Measurements from ENCODE around the gene DDAH2. TPM values are rescaled to one million over a fixed set of nuclear protein-coding genes. Genes with fewer than 3 reads are reported as not detected.

The DDAH2 gene
- total and polyA plus RNA-seq, 10 of the 15 experiments (the other 5 are each of a cell fraction or from before 2014, with no cell fraction given) = 0.35 to 9.9 (median 6.2) TPM

- H3K79me2 ChIP-seq (ENCODE audit: control insufficient read depth, insufficient read depth, low read length) = peaks cover 17% of the 10 kb centered on the region
- H3K36me3 ChIP-seq (ENCODE audit: control insufficient read depth in 2 of 2, insufficient read depth in 2 of 2, low read length in 1 of 2) = peaks cover 0 to 5% of the 10 kb centered on the region in 2 experiments; a peak in 2 of 4 replicates
- no peaks in the 10 kb centered on the region for H3K9me3 ChIP-seq (replicated peaks; ENCODE audit: control insufficient read depth, insufficient read depth, low read length)
- peak overlapping the region; percentile 69 for H3K9ac ChIP-seq (ENCODE audit: control insufficient read depth, insufficient read depth, low read length)
- no TSS peak for BruUV-seq (replicated peaks)
- ATAC-seq = no peak
- no peaks in the 10 kb centered on the region for H3K27me3 ChIP-seq (replicated peaks in 1 of 2; ENCODE audit: control insufficient read depth in 2 of 2, insufficient read depth in 2 of 2, low read length in 1 of 2)
- POLR2A ChIA-PET = interaction anchor here (1.4 to 3.2 kb wide), 6 partner anchors 36 to 196 kb away, joined by 3 to 23 read pairs (median 8); partner anchors contain the start of genes CLIC1, DDX39B, EHMT2 and GPANK1
- in situ Hi-C loops (cut with MboI) = no loop called here
- H3K27ac ChIP-seq (ENCODE audit: control insufficient read depth, insufficient read depth) = peak overlapping the region; percentile 91
- H4K20me1 ChIP-seq (ENCODE audit: control insufficient read depth, insufficient read depth) = no peaks in the 10 kb centered on the region
- CTCF ChIA-PET = interaction anchor here (0.6 to 1.3 kb wide), 4 partner anchors 32 to 103 kb away, joined by 3 to 4 read pairs (median 4); no protein-coding TSS in a partner anchor
- SMC1A ChIA-PET (ENCODE audit: uncharacterized antibody, unreplicated experiment) = interaction anchor here (0.7 to 3.1 kb wide), 5 partner anchors 11 to 428 kb away, joined by 3 to 18 read pairs (median 3); partner anchors contain the start of genes CLIC1 and DDX39B
- DNase-seq (ENCODE audit: low read depth, low spot score) = no peak
- WGBS (ENCODE audit: insufficient coverage, insufficient replicate concordance, low lambda C conversion rate, missing lambda C conversion rate) = 21% methylated on average over 7 of the region's 7 CpGs
- peaks cover 9% of the 10 kb centered on the region; the same call in 1 of the 2 replicates for H3K4me1 ChIP-seq (ENCODE audit: control insufficient read depth, insufficient read depth, low read length)
- peak overlapping the region; percentile 81 for H3K4me2 ChIP-seq (ENCODE audit: control insufficient read depth, insufficient read depth)
- FAIRE-seq = no peak
- TF ChIP-seq ZBTB40 (IDR thresholded peaks at IDR 0.05; ENCODE audit: borderline replicate concordance) (no peak), SUPT20H (IDR thresholded peaks at IDR 0.05; ENCODE audit: borderline replicate concordance, control insufficient read depth, low read depth, low read length) (no peak), KDM1A (IDR thresholded peaks at IDR 0.05; ENCODE audit: borderline replicate concordance) (no peak), CUX1 (IDR thresholded peaks at IDR 0.05; ENCODE audit: insufficient replicate concordance, low read depth, low read length) (no peak)
- H3K4me3 ChIP-seq = peak overlapping the region; percentile 96
- H2AFZ ChIP-seq (ENCODE audit: control insufficient read depth, low read depth, low read length) = peak overlapping the region; percentile 57; the same call in 1 of the 2 replicates
- RAD21 ChIA-PET (ENCODE audit: unreplicated experiment) = interaction anchor here (1.4 kb wide), 1 partner anchor 29 kb away, joined by 4 read pairs; no protein-coding TSS in a partner anchor
- intact Hi-C loops (cut with micrococcal nuclease; ENCODE audit: unreplicated experiment) = loop anchor here (2.0 kb wide), 1 partner anchor 37 kb away; no protein-coding TSS in a partner anchor
Observed at GRCh38 chr6:31701666-31702404, 27.3 kb downstream of the DDAH2 start.
